ENCODE measurements around the gene CDH13.

The CDH13 gene

GRCh38 chr16:83578171-83578570 lies 951.4 kb downstream of the CDH13 start:
- no peak for DNase-seq (ENCODE audit: low read depth)

DNA sequence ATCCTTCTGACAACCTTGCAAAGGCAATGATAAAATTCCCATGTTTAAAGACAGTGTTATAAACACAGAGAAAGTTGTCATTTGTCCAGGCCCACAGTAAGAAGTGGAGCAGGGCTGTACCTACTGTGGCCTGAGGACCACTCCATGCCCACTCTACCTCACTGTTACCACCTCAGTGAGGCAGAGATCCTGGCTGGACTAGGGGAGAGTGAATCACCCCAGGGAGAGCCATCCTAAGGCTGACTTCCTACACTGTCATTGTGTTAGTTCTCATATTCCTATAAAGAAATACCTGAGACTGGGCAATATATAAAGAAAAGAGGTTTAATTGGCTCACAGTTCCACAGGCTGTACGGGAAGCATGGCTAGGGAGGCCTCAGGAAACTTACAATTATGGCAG lies 952.3 kb downstream of the CDH13 start:
- DNase-seq (ENCODE audit: low read depth), result no peak

DNA sequence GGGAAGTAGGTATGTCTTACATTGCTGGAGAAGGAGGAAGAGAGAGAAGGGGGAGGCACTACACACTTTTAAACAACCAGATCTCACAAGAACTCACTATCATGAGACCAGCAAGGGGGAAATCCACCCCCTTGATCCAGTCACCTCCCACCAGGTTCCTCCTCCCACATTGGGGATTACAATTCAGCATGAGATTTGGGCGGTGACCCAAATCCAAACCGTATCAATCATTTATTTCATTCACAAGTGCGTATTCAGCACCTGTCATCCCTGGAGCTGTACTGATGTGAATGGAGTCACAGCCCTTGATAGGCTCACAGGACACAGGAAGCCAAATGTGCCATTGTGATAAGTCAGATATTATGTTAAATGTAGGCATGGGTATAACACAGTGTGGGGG lies 952.7 kb downstream of the CDH13 start:
- DNase-seq (ENCODE audit: low read depth), result no peak

DNA sequence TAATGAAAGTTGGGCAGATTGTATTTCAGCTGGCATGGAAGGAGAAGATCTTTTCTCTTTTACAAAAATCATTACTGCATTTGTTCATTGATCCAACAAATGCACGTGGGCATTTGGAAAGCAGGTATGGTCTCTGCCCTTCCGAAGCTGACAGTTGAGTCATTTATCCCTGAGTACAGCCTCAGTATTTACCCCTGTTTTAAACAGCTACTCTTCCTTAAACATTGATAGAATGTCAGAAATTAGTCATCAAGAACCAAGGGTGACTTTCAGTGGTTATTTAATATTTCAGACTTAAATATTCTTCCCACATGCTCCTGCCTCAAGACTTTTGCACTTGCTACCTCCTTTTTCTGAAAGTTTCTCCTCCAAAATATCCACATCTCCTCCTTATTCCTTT lies 954.3 kb downstream of the CDH13 start:
- DNase-seq (ENCODE audit: low read depth), result no peak

DNA sequence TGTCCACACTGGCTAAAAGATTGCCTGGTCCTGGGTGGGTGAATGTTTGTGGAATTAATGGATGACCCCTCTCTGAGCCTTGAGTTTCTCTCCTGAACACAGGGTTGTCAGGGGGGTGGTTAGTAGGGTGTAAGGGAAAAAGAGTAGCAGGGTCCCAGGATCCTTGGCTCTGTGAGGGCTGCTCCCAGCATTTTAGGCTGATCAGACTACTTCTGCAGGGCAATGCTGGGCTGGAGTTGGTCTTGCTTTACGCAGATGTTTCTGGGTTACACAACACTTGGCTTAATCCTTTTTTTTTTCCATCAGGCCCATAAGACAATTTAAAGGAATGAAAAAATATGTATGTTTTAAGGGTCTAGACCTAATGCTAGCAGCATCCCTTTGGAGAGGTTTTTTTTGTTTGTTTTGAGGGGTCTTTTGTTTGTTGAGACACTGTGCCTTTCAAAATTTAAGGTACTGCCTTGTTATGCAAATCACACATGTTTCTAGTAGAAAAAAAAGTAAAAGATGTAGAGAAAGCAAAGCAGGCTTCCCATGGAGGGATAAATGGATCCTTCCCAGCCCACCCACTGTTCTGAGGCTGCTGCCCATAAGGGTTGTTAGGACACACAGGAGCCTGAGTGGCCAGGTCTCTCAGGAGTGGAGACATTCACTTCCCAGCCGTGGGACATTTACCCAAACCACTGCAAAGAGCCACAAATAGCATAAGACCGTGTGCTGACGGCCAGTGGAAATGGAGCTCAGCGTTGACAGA lies 955.4 kb downstream of the CDH13 start:
- DNase-seq (ENCODE audit: low read depth), result no peak

DNA sequence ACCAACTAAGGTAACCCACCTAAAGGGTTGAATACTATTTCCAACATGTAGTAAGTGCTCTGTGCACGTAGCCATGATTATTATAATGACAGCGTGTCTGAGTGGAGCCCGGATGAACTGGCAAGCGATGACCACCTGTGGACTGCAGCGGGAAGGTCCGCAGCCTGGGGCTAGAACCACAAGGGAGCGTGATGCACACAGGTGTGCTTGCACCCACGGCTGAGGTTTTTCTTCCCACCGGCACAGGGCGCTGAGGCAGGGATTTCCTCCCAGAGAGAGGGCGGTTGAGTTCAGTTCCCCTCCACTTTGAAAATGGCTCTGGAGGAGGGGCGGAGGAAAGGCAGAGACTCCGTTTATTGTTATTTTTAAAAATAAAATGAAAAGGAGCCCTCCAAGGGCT lies 959.3 kb downstream of the CDH13 start:
- no peak for DNase-seq (ENCODE audit: low read depth)

DNA sequence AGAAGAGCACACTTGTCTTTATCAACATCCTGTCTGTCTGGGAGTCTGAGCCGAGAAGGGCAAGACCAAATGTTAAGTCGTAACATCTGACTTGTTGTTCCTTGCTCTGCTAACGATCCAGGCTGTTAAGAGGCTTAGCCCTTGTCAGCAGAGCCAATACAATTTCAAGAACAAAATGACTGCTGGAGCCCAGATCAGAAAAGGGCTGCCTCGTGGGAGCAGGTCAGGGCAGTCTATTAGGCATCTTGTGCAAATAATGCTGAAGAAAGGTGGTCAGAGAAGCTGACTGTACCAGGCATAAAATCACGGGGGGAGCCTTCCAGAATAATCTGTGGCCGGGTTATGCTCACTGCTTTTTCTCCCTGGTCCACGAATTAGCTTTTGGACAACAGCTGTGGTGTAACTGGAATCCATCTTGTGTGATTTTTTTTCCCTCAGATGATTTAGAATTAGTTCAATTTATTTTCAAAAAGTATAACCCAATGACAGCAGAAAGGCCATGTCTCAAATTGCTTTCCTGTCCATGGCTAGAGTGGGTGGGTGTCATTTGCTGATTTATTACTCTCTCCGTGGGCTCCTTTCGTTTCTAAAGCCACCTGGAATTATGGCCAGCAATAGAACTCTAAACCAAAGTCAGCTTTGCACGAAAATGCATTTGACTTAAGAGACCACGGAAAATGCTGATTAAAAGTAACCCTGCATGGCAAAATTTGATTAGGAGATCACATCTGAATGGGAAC lies 959.9 kb downstream of the CDH13 start:
- DNase-seq (ENCODE audit: low read depth), result no peak

DNA sequence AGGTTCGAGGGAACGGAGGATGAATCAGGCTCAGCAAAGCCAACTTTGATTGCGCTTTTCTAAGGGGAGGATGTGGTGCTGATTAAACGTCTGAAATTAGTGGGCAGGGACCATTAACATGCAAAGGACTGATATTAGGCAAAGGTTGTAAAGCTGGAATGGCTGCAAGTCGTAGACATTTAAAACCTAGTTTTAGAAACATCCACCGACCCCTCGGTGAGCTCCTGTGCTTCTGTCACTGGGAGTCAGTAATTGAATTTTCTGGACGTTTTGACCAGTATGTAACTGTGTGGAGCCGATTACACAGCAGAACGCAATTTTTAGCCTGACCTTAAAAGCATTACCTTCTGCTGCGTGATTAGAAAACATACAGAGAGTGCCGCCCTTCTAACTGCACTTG lies 960.4 kb downstream of the CDH13 start:
- no peak for DNase-seq (ENCODE audit: low read depth)

DNA sequence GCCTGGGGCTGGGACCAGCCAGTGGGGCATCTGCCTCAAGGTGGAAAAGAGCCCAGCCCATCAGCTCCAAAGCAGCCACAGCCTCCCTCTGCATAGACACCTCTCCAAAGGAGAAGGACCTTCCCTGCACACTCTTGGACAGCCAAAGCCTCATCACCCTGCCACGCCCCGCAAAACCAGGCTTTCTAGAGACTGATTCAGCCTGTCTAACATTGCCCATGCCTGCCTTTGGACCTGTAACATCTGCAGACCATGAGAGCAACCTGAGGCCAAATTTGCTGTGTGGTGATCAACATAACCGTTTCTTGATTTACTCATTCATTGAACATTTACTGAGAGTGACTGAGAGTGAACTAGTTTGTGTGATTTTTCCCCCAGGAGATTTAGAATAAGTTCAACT lies 961.3 kb downstream of the CDH13 start:
- no peak for DNase-seq (ENCODE audit: low read depth)

GRCh38 chr16:83589576-83589975 lies 962.8 kb downstream of the CDH13 start:
- DNase-seq (ENCODE audit: low read depth), result no peak

- DNase-seq (ENCODE audit: low read depth), result no peak
Observed at GRCh38 chr16:83592778-83593177, 966.0 kb downstream of the CDH13 start.

GRCh38 chr16:83599789-83600462 lies 973.2 kb downstream of the CDH13 start:
- no peak for DNase-seq (ENCODE audit: low read depth)

DNA sequence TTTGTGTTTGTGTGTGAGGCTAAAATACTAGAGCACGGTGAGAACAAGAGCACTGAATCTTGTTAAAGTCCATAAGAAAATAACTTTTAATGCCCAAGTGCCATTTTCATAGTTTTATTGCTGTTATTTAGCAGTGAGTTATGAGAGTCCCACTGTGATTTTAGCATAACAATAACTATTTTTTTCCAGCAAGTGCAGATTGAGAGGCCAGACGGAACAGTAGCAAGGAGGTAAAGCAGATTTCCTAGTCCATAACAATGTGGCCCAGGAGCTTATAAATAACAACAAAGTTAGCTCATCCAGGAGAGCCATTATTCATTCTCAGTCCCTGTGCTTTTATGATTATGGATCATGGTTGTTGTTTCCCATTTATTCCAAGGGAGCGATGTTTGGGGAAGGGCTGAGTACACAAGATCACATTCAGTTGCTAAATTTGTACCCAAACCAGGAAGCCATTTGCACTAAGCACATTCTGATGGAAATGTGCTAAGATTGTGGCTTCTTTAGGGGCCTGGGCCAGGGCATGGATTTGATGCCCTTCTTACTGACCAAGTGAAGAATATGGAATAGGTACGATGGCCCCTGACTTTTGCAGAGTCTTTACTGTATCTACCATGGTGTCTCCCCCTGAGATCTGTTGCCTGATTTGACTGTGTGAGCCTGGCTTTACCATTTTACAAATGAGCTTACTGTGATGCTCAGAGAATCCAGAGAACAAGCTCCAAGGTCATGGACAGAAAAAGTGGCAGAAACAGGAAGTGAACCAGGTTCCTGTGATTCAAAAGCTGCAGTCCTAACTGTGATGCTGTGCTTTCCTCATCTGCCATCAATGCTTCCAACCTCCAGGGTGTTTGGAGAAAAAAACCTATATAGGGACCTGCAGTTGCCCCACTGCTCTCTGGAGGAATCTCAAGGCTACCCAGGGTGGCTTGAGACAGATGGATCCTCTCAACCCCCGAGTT lies 976.3 kb downstream of the CDH13 start:
- no peak for DNase-seq (ENCODE audit: low read depth)

DNA sequence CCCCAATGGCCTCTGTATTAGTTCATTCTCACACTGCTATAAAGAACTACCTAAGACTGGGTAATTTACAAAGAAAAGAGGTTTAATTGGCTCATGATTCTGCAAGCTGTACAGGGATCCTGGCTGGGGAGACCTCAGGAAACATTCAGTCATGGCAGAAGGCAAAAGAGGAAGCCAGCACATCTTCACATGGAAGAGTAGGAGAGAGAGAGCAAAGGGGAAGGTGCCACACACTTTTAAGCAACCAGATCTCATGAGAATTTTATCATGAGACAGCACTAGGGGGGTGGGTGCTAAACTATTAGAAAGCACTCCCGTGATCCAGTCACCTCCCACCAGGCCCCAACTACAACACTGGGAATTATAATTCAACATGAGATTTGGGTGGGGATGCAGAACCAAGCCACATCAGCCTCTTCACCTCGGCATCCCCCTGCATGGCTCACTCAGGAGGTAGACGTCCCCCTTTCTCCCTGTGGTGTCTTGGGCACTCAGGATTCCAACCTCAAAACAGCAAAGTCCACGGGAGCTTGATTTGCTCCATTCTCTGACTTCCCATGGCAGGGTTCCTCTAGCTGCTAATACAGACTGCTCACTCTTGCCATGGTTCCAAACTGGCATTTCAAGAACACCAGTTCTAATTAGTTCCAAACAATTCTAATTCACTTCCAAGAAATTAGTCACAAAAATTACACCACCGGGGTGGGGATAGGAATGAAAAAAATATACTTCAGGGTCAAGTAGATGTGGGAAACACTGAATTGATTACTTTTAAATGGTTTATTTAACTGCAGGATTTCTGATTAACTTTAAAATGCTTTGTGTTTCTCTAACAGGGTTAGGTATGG lies 977.2 kb downstream of the CDH13 start:
- DNase-seq (ENCODE audit: low read depth), result no peak

DNA sequence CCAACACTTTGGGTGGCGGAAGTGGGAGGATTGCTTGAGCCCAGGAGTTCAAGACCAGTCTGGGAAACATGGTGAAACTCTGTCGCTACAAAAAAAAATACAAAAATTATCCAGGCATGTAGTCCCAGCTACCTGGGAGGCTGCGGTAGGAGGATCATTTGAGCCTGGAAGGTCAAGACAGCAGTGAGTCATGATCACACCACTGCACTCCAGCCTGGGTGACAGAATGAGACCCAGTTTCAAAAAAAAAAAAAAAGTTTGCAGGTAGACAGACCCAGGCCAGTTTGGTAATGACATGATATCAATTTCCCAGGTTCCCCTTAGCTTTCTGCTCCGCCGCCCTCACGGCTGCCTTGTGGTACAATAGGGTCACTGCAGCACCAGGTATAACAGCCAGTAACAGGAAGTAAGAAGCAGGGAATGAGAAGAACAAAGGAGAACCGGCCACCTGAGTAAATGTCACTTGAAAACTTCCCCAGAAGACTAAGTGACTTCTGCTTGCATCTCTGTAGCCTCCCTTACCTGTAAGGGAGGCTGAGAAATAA lies 979.8 kb downstream of the CDH13 start:
- no peak for DNase-seq (ENCODE audit: low read depth)

- DNase-seq (ENCODE audit: low read depth), result no peak
Observed at GRCh38 chr16:83609178-83609577, 982.4 kb downstream of the CDH13 start.

GRCh38 chr16:83615141-83615952 lies 988.6 kb downstream of the CDH13 start:
- DNase-seq (ENCODE audit: low read depth), result no peak

DNA sequence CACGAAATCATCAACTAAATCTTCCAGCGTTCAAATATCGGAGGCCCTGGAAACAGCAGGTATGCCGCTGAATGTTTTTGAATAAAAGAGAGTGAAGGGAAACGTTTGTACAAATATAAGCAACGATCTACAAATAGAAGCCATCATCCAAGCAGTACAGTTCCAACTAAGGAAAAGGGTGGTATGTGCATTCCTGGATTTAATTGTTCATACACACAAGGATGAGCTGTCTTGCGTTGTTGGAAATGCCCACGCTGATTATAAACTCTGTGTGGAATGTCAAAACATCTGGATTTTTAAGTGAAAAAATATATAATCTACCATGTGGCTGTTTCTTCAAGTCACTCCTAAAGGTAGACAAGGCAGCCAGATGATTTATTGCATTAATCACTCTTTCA lies 989.2 kb downstream of the CDH13 start:
- DNase-seq (ENCODE audit: low read depth), result no peak

DNA sequence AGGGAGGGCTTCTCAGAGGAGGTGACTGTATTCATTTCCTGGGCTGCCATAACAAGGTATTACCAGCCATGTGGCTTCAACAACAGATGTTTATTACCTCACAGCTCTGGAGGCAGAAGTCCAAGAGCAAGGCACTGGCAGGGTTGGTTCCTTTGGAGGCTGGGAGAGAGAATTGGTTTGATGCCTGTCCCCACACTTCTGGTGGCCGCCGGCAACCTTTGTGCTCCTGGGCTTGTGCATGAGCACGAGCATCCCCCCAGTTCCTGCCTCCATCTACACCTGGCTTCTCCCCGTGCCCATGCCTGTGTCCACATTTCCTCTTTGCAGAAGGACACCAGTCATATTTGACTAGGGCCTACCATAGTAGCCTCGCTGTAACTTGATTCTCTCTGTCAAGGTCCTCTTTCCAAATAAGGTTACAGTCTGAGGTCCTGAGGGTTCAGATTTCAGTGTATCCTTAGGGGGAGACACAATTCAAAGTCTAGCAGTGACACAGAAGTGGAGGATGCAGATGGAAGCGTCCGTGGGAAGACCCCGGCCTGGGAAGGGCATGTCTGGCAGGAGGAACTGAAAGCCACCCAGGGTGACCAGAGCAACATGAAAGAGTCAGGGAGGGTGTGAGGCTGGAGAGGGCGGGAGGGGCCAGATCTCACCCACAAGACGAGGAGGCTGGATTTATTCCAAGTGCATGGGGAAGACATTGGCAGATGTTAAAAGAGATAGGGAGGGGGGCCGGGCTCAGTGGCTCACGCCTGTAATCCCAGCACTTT lies 992.8 kb downstream of the CDH13 start:
- no peak for DNase-seq (ENCODE audit: low read depth)

Data from activated T-cell treated with anti-CD3 and anti-CD28 coated beads for 24 hours (primary cell).